Fibroblast of gingiva (primary cell): ENCODE results near the gene POMT1.
"Not testable (repeated sequence)": the region's sequence is repeated elsewhere in the genome, so short reads cannot be mapped to it uniquely, and the experiment has no call there.

Source experiments
- DNase-seq: peaks from one replicate; pipeline ENCODE4 v3.0.0-alpha.2; 2011; ENCODE audit warnings: low read depth

The POMT1 gene

DNA sequence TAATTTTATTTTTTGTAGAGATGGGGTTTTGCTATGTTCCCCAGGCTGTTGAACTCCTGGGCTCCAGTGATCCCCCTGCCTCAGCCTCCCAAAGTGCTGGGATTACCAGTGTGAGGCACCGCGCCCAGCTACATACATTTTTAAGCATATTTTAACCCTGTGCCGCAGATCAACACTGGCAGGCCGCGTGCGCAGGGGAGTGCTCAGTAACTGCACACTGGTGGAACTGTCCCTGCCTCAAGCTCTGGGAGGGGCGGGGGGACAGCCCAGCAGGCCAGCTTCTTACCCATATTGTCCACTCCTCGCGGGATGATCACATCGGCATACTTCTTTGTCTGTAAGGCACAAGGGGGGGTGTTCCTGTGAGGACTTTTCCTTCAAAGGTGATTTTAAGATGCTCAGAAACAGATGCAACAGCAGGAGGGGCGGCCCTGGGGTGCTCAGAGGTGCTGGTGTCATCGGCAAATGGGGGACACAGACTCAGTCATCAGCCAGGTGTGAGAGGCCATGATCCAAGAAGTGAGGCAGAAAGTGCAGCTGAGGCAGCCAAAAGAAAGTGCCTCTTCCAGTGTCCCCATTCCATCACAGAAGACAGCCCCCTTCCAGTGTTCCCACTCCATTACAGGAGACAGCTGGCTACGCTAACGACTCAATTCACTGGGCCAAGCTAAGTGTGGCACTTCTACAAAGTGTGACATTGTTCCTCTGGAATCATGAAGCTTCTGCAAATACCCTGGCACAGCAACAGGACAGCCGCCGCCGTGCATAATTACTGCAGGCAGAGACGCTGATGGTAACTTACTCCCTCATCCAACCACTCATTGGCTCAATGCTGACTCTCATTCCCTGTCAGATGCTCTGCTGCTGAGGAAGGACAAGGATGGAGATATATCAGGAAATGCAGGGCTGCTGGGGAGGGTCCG lies 23.2 kb downstream of the POMT1 start:
- DNase-seq: no peak

DNA sequence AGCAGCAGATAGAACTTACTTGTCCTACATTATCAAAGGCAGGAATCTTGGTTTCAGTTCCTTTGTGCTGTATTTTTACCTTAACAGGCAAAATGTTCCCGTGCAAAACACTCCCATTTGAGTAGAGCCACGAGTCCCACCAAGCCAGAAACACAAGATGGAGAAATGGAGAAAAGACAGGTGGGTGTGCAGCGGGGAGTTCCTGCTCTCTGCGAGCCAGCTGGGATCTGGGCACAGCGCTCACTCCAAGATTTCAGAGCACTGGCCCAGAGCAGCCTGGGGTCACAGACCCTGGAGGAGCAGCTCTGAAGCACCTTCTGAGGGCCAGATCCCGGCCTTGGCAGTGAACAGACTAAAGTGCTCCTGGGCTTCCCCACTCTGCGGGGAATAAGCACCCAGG lies 25.5 kb downstream of the POMT1 start:
- no peak for DNase-seq

DNA sequence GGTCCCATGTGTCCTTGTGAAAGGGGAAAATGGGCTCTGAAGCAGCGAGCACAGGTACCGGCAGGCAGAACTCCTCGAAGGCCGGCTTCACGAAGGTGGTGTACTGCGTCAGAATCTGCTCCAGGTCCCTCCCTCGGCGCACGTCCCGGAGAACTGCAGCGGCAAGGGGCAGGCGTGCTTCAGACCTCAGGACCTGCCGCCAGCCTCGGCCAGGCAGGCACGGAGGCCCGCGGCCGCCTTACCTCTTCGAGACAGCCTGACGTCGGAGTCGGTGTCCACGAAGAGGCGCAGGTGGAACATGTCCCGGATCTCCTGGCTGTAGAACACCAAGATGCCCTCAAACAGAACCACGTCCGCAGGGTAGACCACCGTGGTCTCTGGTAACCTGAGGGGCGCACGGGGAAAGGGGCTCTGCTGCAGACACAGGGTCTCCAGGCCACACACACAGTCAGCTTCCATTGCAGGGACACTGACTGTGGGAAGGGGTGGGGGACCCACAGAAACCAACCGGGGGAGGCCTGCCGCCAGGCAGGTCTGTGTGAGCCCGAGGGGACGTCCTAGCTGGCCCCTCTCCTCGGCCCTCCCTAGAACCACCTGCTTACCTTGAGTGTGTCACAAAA lies 26.3 kb downstream of the POMT1 start:
- no peak for DNase-seq

DNA sequence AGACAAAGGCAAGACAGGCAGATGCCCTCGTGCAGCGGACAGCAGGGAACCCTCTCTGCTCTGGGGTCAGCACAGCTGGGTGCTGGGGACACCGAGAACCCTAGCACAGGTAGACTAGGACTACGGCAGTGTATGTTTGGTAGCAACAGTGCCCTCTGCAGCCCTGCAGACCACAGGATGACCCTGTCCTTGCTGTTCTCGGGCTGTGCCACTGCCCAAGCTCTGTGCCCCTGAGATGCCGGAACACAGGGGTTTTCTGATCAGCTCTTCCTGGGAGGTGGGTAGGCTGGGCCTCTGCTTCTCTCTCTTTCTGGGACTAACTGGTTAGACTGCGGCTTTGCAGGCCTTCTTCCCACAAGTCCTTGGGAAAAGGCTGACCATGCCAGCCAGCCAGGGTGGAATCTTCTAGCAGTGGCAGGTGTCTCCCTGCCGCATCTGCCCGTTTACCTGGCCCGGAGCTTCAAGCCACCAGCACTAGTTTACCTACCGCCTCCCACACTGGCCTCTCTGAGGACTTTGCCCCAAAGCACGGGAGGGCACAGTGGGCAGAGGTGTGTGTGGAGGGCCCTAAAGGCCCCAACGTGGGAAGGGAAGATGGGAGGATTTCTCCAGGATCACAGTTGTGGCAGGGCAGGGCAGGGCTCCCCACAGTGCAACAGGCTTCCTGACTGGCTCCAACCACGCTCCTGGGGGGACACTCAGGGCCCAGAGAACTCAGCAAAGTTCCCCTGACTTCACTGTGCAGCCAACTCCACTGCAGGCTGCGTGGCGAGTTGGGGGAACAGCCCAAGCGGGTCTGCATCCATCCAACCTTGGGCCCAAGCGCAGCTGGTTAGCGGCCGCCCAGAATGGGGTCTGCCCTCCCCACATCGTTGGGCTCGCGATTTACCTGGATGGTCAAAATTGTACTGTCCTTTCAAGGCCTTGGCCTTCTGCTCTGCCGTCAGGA lies 27.2 kb downstream of the POMT1 start:
- no peak for DNase-seq

DNA sequence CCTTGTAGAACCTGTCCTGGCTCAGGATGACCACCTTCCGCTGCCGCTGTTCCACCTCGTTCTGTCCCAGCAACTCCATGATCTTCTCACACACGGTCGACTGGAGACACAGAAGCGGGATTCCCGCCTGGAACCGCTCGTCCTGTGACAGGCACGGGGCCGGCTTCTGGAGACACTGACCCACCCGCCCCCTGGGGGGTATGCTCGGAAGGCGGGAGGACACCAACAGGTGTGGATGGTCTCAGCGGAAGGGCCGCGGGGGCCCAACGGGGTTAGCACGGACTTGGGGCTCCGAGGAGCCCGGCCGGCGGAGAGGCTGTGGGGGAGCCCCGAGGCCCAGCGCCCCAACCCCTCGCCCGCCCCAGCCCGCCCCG lies 27.8 kb downstream of the POMT1 start:
- peak; percentile 13 for DNase-seq

DNA sequence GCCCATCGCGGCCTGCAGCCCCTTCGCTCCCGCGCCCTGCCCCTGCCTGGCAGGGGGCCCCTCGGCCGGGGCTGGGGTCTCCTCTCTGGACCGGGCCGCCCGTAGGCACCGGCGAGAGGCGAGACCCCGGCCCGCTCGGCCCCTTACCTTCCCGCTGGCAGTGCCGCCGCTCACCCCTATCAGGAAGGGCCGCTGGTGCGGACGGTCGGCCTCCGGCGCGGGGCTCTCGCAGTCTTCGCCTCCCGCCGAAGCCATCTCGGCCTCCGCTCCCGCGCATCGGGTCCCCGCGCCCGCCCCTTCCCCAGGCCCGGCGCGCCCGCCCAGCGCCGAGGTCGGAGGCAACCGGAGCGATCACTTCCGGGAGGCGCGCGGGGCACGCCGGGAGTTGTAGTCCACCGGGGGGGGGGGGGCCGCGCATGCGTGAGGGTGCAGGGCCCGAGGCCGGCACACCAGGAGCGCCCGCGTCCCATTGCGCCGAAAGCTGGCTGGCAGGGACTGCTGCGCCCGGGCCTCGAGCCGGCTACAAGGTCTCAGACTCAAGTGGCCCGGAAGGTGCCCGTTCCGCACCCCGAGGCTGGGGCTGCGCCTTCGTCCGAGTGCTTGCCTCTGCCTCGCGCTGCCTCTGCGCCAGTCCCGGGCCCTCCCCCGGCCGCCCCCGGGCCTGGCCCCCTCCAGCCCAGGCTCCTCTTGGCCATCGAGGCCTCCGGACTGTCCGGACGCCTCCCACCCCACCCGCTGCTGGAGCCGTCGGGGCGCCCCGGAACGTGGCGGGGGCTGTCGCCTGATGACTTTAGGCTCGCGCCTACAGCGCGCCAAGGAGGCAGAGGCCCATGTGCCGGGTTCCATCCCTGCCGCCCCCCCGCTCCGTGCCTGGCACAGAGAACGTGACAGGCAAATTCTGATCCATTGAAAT lies 28.5 kb downstream of the POMT1 start, which contains the start of gene UCK1:
TSS of gene UCK1 (minus strand) at position 344 of the 913 bp plus-strand sequence. CDS start at position 255, 89 bp downstream.
- peak; percentile 80 for DNase-seq

DNA sequence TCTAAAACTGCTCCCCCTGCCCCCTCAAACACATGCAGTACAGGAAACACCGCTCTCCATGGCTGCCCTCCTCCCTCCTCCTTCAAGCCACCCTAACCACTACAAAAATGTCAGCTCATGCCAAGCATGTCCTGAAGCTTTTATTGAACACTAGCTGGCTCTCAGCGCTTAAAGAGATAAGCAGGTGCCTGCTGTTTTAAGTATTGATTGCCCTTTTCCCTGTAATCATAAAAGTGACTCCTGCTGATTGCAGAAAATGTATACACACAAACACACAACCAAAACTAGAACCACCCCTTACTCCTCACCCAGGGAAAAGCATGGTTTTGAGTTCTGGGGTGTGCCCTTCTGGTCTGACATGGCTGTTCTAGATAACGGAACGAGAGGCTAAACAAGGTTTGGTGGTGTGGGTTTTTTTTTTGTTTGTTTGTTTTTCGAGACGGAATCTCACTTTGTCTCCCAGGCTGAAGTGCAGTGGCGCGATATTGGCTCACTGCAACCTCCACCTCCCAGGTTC lies 32.1 kb downstream of the POMT1 start:
- no peak for DNase-seq

DNA sequence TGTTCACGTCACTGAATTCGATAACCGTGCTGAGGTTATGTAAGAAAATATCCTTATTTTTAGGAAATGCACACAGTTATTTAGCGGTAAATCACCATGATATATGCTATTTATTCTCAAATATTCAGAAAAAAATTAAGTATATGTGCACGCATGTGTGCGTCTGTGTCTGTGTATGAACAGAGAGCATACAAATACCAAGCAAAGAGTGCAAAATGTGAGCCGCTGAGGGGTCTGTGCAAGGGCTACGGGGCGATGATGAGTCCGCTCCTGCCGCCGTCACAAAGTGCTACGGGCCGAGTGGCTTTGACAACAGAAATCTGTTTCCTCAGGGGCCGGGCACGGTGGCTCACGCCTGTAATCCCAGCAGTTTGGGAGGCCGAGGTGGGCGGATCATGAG lies 35.2 kb downstream of the POMT1 start:
- DNase-seq: no peak

DNA sequence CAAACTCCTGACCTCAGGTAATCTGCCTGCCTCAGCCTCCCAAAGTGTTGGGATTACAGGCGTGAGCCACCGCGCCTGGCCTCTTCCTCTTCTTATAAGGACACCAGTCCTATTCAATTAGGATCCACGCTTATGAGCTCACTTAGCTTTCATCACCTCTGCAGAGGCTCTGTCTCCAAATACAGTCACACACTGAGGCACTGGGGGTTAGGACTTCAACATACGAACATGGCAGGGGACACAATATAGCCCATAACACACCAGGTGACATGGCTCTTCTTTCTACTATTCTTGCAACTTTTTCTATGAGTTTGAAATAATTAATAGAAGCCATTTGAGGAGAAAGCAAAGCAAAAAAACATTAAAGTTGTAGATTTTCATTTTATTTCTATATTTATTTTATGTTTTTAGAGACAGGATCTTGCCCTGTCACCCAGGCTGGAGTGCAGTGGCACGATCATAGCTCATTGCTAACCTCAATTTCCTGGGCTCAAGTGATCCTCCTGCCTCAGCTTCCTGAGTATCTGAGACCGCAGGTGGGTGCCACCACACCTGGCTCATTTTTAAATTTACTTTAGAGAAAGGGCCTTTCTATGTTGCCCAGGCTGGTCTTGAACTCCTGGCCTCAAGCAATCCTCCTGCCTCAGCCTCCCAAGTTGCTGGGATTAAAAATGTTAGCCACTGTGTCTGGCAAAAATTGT lies 36.7 kb downstream of the POMT1 start:
- DNase-seq: no peak

DNA sequence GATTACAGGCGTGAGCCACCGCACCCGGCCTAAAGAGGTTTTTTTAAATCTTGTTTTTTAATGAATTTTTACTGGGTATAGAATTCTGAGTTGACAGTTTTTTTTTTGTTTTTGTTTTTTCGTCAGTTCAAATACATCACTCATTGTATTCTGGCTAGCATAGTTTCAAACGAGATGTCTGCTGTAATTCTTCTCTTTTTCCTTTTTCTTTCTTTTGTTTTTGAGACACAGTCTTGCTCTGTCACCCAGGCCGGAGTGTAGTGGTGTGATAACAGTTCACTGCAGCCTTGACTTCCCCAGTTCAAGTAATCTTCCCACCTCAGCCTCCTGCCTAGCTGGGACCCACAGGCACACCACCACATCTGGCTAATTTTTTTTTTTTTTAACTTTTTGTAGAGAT lies 40.4 kb downstream of the POMT1 start:
- no peak for DNase-seq

DNA sequence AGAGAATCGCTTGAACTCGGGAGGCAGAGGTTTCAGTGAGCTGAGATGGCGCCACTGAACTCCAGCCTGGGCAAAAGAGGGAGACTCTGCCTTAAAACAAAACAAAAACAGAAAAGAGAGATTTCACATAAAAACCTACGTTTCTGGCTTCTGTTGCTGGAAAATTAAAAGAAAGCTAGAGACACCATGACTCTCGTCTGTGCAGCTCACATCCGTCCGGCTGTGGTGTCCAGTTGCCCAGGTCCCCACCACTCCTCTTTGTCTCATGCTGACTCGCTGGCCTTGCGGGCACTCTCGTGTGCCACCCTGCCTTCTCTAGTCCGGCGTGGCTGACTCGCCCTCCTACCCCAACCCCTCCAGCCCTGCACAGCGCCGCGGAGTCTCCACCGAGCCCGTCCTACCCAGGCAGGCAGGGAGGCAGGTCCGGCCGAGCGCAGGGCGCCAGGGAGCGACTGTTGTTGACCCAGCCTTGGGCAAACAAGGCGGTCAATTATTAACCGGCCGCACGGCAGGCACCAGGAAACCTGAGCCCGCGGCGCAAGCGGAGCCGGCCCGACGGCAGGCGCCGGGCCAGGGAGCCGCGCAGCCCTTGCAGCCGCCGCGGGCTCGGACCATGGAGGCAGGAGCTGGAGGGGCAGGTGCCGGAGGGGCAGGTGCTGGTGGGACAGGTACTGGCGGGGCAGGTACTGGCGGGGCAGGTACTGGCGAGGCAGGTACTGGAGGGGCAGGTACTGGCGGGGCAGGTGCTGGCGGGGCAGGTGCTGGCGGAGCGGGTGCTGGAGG lies 42.5 kb downstream of the POMT1 start, which contains the start of gene PRRT1B:
TSS of gene PRRT1B (plus strand) at position 521 of the 783 bp plus-strand sequence. CDS start at position 614, 93 bp downstream.
- no peak for DNase-seq

DNA sequence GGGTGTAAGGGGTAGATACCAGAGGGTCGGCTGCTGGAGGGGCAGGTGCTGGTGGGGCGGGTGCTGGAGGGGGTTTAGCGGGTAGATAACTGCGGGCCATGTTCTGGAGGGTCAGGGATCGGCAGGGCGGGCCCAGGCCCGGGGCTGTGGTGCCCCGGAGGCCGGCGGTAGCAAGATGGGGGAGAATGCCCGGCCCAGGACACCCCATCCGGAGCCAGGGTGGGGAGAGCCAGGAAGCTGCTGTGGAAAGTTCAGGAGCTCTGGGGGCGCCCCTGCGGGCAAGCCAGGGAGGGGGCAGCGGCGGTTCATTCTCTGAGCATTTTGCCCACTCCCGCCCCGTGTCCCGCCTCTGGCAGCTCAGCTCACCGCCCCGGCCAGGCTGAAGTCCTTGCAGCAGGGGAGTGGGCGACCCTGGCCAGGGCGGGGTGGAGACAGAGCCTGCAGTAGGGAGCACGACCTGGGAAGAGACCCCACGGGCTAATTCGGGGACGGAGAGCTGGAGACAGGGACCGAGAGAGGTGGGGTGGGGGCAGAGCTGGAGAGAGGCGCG lies 43.1 kb downstream of the POMT1 start:
- no peak for DNase-seq

DNA sequence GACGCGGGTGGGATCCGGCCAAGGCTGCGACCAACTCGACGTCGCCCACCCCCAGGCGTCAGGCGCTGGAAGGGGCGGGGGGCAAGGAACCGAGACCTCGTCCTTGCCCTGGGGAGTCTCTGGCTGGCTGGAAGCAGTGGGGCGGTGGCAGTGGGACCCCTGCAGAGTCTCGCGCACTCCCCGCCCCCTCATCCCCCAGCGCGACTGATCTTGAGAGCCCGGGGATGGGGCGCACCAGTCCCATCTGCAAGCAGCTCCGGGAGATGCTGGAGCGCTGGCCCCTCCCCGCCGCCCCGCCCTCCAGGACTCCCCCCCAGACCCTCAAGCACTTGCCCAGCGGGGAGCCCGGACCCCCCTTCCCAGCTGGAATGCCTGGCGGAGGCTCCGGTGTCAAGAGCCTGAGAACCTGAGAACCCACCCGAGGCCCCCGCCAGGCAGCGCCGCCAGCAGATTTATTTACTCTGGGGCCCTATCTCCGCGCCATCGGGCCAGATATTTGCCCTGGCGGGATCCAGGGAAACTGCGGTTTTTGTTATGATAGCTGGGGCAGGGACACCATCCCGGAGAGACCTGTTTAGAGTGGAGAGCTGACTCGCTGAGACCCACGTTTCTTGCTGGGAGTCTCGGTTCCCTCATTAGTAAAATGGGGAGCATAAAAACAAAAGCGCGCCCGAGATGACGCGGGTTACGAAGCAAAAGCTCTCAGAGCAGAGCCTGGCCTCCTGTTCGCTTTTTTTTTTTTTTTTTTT lies 43.8 kb downstream of the POMT1 start:
- DNase-seq: no peak

DNA sequence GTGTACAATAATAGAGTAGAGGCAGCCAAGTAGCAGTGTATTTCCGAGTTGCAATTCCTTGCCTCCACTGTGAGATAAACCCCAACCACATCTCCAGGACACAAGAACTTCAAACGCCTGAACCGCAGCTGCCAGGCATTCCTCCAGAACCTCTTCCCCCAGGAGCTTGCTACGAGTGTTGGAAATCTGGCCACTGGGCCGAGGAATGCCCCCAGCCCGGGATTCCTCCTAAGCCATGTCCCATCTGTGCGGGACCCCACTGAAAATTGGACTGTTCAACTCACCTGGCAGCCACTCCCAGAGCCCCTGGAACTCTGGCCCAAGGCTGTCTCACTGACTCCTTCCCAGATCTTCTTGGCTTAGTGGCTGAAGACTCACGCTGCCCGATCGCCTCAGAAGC lies 46.5 kb downstream of the POMT1 start:
- not testable (repeated sequence) for DNase-seq

DNA sequence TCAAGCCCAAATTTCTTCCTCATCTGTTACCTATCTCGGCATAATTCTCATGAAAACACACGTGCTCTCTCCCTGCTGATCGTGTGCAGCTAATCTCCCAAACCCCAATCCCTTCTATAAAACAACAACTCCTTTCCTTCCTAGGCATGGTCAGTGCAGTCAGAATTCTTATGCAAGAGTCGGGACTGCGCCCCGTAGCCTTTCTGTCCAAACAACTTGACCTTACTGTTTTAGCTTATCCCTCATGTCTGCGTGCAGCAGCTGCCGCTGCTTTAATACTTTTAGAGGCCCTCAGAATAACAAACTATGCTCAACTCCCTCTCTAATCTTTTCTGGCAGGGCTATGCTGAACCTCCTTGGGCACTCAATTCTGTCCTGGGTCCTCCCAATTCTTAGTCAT lies 47.7 kb downstream of the POMT1 start:
- not testable (repeated sequence) for DNase-seq

DNA sequence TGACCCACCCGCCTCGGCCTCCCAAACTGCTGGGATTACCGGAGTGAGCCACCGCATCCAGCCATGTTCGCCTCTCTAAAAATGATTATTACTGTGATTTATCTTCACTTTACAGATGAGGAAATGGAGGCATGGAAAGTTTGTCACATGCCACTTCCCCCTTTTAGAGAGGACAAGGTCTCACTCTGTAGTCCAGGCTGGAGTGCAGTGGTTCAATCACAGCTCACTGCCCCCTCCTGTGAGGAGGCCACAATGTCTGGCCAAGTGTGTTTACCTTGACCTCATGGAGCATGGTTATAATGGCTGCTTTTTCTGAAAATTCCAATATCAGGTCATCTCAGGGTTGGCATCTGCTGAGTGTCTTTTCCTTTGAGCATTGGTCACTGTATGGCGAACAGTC lies 49.3 kb downstream of the POMT1 start:
- no peak for DNase-seq

DNA sequence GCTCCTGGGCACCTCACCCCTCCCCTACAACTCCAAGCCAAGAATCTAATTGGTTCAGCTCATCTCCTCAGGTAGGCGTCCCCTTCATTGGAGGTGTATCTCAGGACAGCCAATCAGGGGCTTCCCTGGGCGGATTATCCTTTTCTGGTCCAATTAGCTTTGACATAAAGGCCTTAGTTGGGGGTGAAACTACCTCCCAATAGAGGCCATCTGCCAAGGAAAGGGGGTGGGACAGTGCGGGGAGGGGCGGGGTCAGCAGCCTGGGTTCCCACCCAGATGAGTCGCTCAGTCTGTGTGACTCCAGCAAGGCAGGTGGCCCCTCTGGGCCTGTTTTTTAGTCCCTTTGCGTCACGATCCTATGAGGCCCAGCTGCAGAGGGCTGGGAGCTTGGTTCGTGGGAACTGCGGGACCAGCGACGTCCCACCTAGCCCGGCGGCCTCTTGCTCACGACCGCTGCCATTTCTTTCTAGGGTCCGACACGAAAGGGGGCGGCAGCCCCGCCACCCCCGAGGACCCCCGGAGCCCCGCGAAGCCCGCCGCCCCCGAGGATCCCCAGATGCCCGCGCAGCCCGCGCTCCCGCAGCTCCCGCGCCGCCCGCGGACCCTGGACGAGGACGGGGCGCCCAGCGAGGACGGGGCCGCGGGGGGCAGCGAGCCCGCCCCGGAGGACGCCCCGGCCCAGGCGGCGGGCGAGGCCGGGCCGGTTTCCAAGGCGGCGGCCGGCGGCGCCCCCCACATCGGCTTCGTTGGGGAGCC lies 51.5 kb downstream of the POMT1 start:
- no peak for DNase-seq
